Thyroid gland (tissue), 4 donors: ENCODE results near the gene SCN1B. TPM values are rescaled to one million over a fixed set of nuclear protein-coding genes. Genes with fewer than 3 reads are reported as not detected.
"Not testable (repeated sequence)": the region's sequence is repeated elsewhere in the genome, so short reads cannot be mapped to it uniquely, and the experiment has no call there.

ENCODE experiments used
- DNase-seq, 2 donors: peaks; one replicate each; pipeline ENCODE4 v3.0.0-alpha.2; 2019
- H3K27ac ChIP-seq, 3 donors: fragments of 200-600 bp; sonication (generic); 1 replicate in 2 of 3; 2 replicates in 1 of 3; pipeline ENCODE4 v1.5.1; 2016 to 2019; ENCODE audit warnings: mild to moderate bottlenecking in 1 of 3, moderate library complexity in 1 of 3
- H3K27me3 ChIP-seq: fragments of 200-600 bp; sonication (generic); one replicate; pipeline ENCODE4 v1.5.1; 2019
- H3K36me3 ChIP-seq, 2 donors: fragments of 200-600 bp; sonication (generic); one replicate each; pipeline ENCODE4 v1.5.1; 2016 to 2019
- H3K4me1 ChIP-seq, 2 donors: fragments of 200-600 bp; sonication (generic); one replicate each; pipeline ENCODE4 v1.5.1; 2017 to 2019
- H3K4me3 ChIP-seq, 3 donors: fragments of 200-600 bp; sonication (generic); replicated peaks in 1 of 3; 1 replicate in 2 of 3; 2 replicates in 1 of 3; pipeline ENCODE4 v1.5.1; 2016; ENCODE audit warnings: mild to moderate bottlenecking in 1 of 3
- H3K9me3 ChIP-seq: fragments of 200-600 bp; sonication (generic); one replicate; pipeline ENCODE4 v1.5.1; 2017
- CTCF ChIP-seq, 6 experiments: fragments of 200-600 bp in 3 of 6; fragments of 450-650 bp in 3 of 6; sonication (generic) in 3 of 6; IDR thresholded peaks; one replicate each; pipeline ENCODE4 v1.5.1; 2016 to 2019; ENCODE audit warnings: antibody characterized with exemption in 6 of 6, mild to moderate bottlenecking in 2 of 6, inconsistent platforms in 1 of 6, moderate library complexity in 1 of 6
- POLR2A ChIP-seq, 2 donors: fragments of 450-650 bp; IDR thresholded peaks; one replicate each; pipeline ENCODE4 v1.6.1; 2017; ENCODE audit warnings: antibody characterized with exemption in 2 of 2, mild to moderate bottlenecking in 2 of 2, moderate library complexity in 1 of 2
- WGBS, 2 donors: methylation state at CpG; one replicate each; pipeline ENCODE4 v1.1.5; 2017; 5-methylcytosine and 5-hydroxymethylcytosine counted together
- intact Hi-C: fragments of 100-400 bp; cut with DNase I; formaldehyde crosslinking; loops from one replicate; pipeline ENCODE4 v1.15.1; 2023
- total RNA-seq, 4 donors: library from RNA; depleted of rRNA; stranded (reverse); fragments of >200 nt; gene quantifications; one replicate each; pipeline ENCODE4 v1.2.3, GENCODE V29; 2016

SCN1B gene
- total RNA-seq, 4 donors from 2014 or later = 5.7 to 19.6 (median 10.1) TPM

GRCh38 chr19:35011091-35011689, 19.1 kb upstream of the SCN1B start:
- peak overlapping the region in 1 of 3 donors; percentile 7 for H3K27ac ChIP-seq
- H3K36me3 ChIP-seq = peaks cover 34 to 35% of the 10 kb centered on the region in 2 donors
- intact Hi-C loops = loop anchor here (5.0 kb wide), 1 partner anchor 39 kb away; no protein-coding TSS in a partner anchor
- 86 to 92% methylated on average over 10 to 13 of the region's 13 CpGs for WGBS, 2 donors
- no peaks in the 10 kb centered on the region for H3K9me3 ChIP-seq
- no peaks in the 10 kb centered on the region for H3K27me3 ChIP-seq
- no peak overlapping the region for H3K4me3 ChIP-seq
- peaks cover 2 to 30% of the 10 kb centered on the region in 2 donors for H3K4me1 ChIP-seq
- TF ChIP-seq CTCF (IDR thresholded peaks at IDR 0.05) (no peak), POLR2A (IDR thresholded peaks at IDR 0.05) (no peak)
- no peak for DNase-seq

DNA sequence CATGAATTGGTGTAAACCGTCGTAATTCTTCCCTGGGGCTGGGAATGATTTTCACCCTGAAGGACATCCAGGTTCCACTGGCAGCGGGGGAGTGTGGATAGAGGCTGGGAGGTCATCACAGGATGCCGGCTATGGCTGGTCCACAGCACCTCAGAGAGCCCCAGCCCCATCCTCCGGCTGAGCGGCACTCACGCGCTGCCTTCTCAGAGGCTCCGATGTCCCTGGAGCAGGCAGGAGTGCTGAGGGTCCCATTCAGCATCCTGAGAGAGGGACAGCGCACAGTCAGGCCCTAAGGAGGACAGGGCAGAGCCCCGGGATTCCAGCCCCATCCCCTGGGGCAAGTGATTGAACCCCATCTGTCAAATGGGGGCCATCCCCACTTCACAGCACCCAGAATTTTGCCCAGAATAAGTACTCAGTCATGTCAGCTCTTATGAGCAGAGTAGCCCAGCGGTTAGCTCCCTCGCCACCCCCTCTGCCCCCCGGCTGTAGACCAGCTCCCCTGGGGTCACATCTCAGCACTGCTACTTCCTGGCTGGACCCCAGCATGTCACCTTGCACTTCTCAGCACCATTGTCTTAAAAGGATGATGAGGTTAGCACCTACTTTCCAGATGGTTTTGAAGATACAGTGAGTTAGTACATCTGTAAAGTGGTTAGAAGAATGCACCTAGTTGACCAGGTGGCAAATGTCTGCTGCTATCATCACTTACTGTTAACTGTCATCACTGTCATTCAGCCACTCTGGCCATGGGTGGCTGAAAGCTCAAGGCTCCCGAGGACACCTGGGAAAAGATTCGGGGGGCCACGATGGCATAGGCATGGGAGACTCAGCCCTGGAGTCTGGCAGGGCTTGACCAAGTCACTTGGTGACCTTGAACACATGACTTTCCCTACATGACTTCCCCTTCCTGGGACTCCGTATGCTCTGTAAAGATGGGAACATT, 18.3 kb upstream of the SCN1B start:
- peaks cover 34 to 38% of the 10 kb centered on the region in 2 donors for H3K36me3 ChIP-seq
- 86 to 92% methylated on average over 14 to 17 of the region's 18 CpGs for whole genome bisulfite sequencing, 2 donors
- no peak for DNase-seq
- H3K9me3 ChIP-seq = no peaks in the 10 kb centered on the region
- H3K27ac ChIP-seq = peak overlapping the region in 1 of 3 donors; percentile 26
- intact Hi-C loops = loop anchor here (5.0 kb wide), 1 partner anchor 40 kb away; no protein-coding TSS in a partner anchor
- no peak overlapping the region for H3K4me3 ChIP-seq
- H3K4me1 ChIP-seq = peaks cover 0 to 22% of the 10 kb centered on the region in 2 donors
- TF ChIP-seq CTCF (IDR thresholded peaks at IDR 0.05) = no peak
- TF ChIP-seq POLR2A (IDR thresholded peaks at IDR 0.05) = no peak
- H3K27me3 ChIP-seq = no peaks in the 10 kb centered on the region

- peaks cover 0 to 16% of the 10 kb centered on the region in 2 donors for H3K4me1 ChIP-seq
- TF ChIP-seq CTCF (IDR thresholded peaks at IDR 0.05) = peak; percentile 83 to 97 (median 88)
- TF ChIP-seq POLR2A (IDR thresholded peaks at IDR 0.05) = no peak
These were observed 17.0 kb upstream of the SCN1B start for GRCh38 chr19:35013041-35013819.

DNA sequence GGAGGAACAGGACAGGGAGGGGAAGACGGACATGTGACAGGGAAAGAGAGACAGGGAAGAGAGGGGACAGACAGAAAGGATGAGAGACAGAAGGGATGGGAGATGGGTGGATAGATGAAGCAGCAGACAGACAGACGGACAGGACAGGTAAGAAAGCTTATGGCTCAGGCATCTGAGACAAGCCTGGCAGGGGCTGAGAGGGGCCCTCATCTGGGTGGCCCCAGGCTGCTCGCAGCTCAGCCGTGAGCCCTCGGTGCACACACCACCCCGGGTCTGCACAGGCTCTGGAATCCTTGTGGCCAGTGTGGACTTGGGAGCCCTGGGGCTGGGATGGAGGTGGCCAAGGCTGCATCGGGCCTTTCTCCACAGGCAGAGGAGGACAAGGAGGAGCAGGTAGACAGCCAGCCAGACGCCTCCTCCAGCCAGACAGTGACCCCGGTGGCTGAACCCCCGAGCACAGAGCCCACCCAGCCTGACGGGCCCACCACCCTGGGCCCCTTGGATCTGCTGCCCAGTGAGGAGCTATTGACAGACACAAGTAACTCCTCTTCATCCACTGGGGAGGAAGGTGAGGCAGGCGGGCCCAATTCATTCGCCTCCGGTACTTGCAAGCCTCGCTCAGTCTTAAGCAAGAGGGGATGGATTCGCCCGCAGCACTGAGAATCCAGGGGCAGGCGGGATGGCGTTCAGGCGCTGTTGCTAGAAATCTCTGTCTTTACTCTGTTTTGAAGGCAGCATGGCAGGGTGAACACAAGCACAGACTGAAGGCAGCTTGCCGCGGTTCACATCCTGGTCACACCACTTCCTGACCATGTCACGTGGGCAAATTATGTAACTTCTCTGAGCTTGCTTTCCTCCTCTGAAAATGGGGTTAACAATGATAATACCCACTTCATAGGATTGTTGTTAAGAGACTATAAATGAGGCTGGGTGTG, 16.2 kb upstream of the SCN1B start:
- Histone ChIP-seq H3K4me3 (no peak overlapping the region), H3K27ac (no peak overlapping the region), H3K9me3 (no peaks in the 10 kb centered on the region), H3K27me3 (no peaks in the 10 kb centered on the region), H3K4me1 (peaks cover 0 to 16% of the 10 kb centered on the region in 2 donors), H3K36me3 (peaks cover 41 to 50% of the 10 kb centered on the region in 2 donors)
- WGBS, 2 donors = 86 to 90% methylated on average over 18 to 21 of the region's 23 CpGs
- intact Hi-C loops = loop anchor here (5.0 kb wide), 1 partner anchor 42 kb away; no protein-coding TSS in a partner anchor
- no peak for DNase-seq
- TF ChIP-seq POLR2A (IDR thresholded peaks at IDR 0.05) (no peak), CTCF (IDR thresholded peaks at IDR 0.05) (no peak)

More at GRCh38 chr19:35013041-35013819, 17.0 kb upstream of the SCN1B start:
- Histone ChIP-seq H3K9me3 (no peaks in the 10 kb centered on the region), H3K36me3 (peaks cover 36 to 43% of the 10 kb centered on the region in 2 donors), H3K27me3 (no peaks in the 10 kb centered on the region), H3K27ac (peak overlapping the region in 1 of 3 donors; percentile 26), H3K4me3 (no peak overlapping the region)
- DNase-seq = peak; percentile 55 to 63
- intact Hi-C loops = loop anchor here (5.0 kb wide), 1 partner anchor 41 kb away; no protein-coding TSS in a partner anchor
- 67 to 68% methylated on average over 27 to 29 of the region's 32 CpGs for WGBS, 2 donors

DNA sequence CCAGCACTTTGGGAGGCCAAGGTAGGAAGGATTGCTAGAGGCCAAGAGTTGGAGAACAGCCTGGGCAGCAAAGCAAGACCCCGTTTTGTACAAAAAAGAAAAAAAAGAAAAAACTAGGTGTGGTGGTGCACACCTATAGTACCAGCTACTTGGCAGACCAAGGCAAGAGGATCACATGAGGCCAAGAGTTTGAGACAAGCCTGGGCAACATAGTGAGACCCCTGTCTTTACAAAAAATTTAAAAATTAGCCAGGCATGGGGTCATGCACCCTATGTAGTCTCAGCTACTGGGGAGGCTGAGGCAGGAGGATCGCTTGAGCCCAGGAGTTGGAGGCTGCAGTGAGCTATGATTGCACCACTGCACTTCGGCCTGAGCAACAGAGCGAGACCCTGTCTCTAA, 15.5 kb upstream of the SCN1B start:
- WGBS, 2 donors = 92 to 93% methylated on average over 4 of the region's 4 CpGs
- H3K27me3 ChIP-seq, DNase-seq, H3K27ac ChIP-seq, H3K9me3 ChIP-seq, H3K4me3 ChIP-seq: not testable (repeated sequence)
- Histone ChIP-seq H3K36me3 (peaks cover 44 to 50% of the 10 kb centered on the region in 2 donors), H3K4me1 (peaks cover 0 to 16% of the 10 kb centered on the region in 2 donors)
- intact Hi-C loops = loop anchor here (5.0 kb wide), 1 partner anchor 42 kb away; no protein-coding TSS in a partner anchor
